Gastroesophageal sphincter (tissue), 4 donors: ENCODE results near the gene MYCBPAP. TPM values are rescaled to one million over a fixed set of nuclear protein-coding genes. Genes with fewer than 3 reads are reported as not detected.
"Not testable (repeated sequence)": the region's sequence is repeated elsewhere in the genome, so short reads cannot be mapped to it uniquely, and the experiment has no call there.

ENCODE experiments used
- ATAC-seq: fragments of 150-250 bp; one replicate; pipeline ENCODE4 v1.9.1; 2016; ENCODE audit warnings: mild to moderate bottlenecking, moderate library complexity
- H3K27ac ChIP-seq, 4 donors: fragments of 200-600 bp; sonication (generic) in 3 of 4; 1 replicate in 3 of 4; 2 replicates in 1 of 4; pipeline ENCODE4 v1.5.1; 2016 to 2019
- H3K27me3 ChIP-seq: fragments of 200-600 bp; sonication (generic); one replicate; pipeline ENCODE4 v1.5.1; 2019
- H3K36me3 ChIP-seq, 2 donors: fragments of 200-600 bp; sonication (generic); one replicate each; pipeline ENCODE4 v1.5.1; 2019; ENCODE audit warnings: control low read depth in 1 of 2
- H3K4me1 ChIP-seq, 3 donors: fragments of 200-600 bp; sonication (generic); 1 replicate in 2 of 3; 2 replicates in 1 of 3; pipeline ENCODE4 v1.5.1; 2016 to 2019; ENCODE audit warnings: control low read depth in 2 of 3
- H3K4me3 ChIP-seq, 2 donors: fragments of 200-600 bp; sonication (generic); one replicate each; pipeline ENCODE4 v1.5.1; 2019; ENCODE audit warnings: mild to moderate bottlenecking in 1 of 2, moderate library complexity in 1 of 2
- H3K9me3 ChIP-seq, 3 donors: fragments of 200-600 bp; sonication (generic); one replicate each; pipeline ENCODE4 v1.5.1; 2017 to 2019; ENCODE audit warnings: control low read depth in 2 of 3
- EP300 ChIP-seq: sonication (generic); formaldehyde crosslinking; IDR thresholded peaks from one replicate; pipeline ENCODE4 v1.6.1; 2017; ENCODE audit warnings: antibody characterized with exemption, mild to moderate bottlenecking
- POLR2A ChIP-seq, 2 donors: fragments of 450-650 bp; IDR thresholded peaks; one replicate each; pipeline ENCODE4 v1.6.1; 2017; ENCODE audit warnings: antibody characterized with exemption in 2 of 2, mild to moderate bottlenecking in 2 of 2, moderate library complexity in 1 of 2
- POLR2AphosphoS5 ChIP-seq: sonication (generic); formaldehyde crosslinking; IDR thresholded peaks from one replicate; pipeline ENCODE4 v1.6.1; 2017; ENCODE audit warnings: antibody characterized with exemption
- WGBS, 2 donors: methylation state at CpG; one replicate each; pipeline ENCODE4 v1.1.5; 2018; ENCODE audit warnings: low coverage in 1 of 2; 5-methylcytosine and 5-hydroxymethylcytosine counted together
- total RNA-seq, 4 donors: library from RNA; depleted of rRNA; stranded (reverse); fragments of >200 nt; gene quantifications; one replicate each; pipeline ENCODE4 v1.1.0, GENCODE V29; 2016
- TF ChIP-seq, protein P1 (sequence below), 4 experiments: fragments of 200-600 bp in 2 of 4; fragments of 450-650 bp in 2 of 4; sonication (generic) in 1 of 4; IDR thresholded peaks; one replicate each; pipeline ENCODE4 v1.5.1; 2017 to 2019; ENCODE audit warnings: antibody characterized with exemption in 4 of 4, mild to moderate bottlenecking in 2 of 4, moderate library complexity in 2 of 4

Gene MYCBPAP
- total RNA-seq, 4 donors from 2014 or later, result 0.27 to 0.31 TPM; not detected in 2

- no peak overlapping the region for H3K27ac ChIP-seq
- no peaks in the 10 kb centered on the region for H3K9me3 ChIP-seq
- peaks cover 0 to 17% of the 10 kb centered on the region in 2 donors for H3K36me3 ChIP-seq
- 89% methylated on average over 6 of the region's 22 CpGs; no CpG with 5 or more reads in 1 of the 2 donors for WGBS, 2 donors
- H3K27me3 ChIP-seq, result peaks cover 41% of the 10 kb centered on the region
- no peak overlapping the region for H3K4me3 ChIP-seq
- peaks cover 0 to 18% (median 12%) of the 10 kb centered on the region in 3 donors for H3K4me1 ChIP-seq
- no peak for ATAC-seq
- TF ChIP-seq POLR2A (IDR thresholded peaks at IDR 0.05) (no peak), POLR2AphosphoS5 (no peak), EP300 (no peak)
- TF ChIP-seq, protein P1, sequence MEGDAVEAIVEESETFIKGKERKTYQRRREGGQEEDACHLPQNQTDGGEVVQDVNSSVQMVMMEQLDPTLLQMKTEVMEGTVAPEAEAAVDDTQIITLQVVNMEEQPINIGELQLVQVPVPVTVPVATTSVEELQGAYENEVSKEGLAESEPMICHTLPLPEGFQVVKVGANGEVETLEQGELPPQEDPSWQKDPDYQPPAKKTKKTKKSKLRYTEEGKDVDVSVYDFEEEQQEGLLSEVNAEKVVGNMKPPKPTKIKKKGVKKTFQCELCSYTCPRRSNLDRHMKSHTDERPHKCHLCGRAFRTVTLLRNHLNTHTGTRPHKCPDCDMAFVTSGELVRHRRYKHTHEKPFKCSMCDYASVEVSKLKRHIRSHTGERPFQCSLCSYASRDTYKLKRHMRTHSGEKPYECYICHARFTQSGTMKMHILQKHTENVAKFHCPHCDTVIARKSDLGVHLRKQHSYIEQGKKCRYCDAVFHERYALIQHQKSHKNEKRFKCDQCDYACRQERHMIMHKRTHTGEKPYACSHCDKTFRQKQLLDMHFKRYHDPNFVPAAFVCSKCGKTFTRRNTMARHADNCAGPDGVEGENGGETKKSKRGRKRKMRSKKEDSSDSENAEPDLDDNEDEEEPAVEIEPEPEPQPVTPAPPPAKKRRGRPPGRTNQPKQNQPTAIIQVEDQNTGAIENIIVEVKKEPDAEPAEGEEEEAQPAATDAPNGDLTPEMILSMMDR (IDR thresholded peaks at IDR 0.05), result no peak
These were observed 37.0 kb upstream of the MYCBPAP start for GRCh38 chr17:50471009-50471905.

DNA sequence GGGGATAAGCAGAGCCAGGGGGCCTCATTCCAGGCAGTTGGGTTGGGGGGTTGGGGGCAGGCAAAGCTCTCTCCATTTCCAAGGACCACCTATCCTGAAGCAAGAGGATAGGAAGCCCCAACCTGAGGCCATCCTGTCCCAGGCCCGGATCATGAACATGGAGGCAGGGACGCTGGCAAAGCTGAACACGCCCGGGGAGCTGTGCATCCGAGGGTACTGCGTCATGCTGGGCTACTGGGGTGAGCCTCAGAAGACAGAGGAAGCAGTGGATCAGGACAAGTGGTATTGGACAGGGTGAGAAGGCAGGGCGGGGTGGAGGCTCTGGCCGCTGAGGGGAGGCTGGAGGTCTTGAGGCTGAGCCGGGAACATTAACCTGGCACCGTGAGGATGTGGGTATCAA is 36.0 kb upstream of the MYCBPAP start:
- WGBS, 2 donors, result 100% methylated on average over 2 of the region's 10 CpGs; no CpG with 5 or more reads in 1 of the 2 donors
- no peak for ATAC-seq
- Histone ChIP-seq H3K4me3 (no peak overlapping the region), H3K4me1 (peaks cover 0 to 18% (median 12%) of the 10 kb centered on the region in 3 donors), H3K27ac (no peak overlapping the region), H3K36me3 (peaks cover 0 to 17% of the 10 kb centered on the region in 2 donors), H3K27me3 (peaks cover 41% of the 10 kb centered on the region), H3K9me3 (no peaks in the 10 kb centered on the region)
- TF ChIP-seq EP300 (no peak), POLR2AphosphoS5 (no peak), POLR2A (IDR thresholded peaks at IDR 0.05) (no peak)
- TF ChIP-seq, protein P1 (IDR thresholded peaks at IDR 0.05), result no peak

- Histone ChIP-seq H3K36me3 (peaks cover 0 to 17% of the 10 kb centered on the region in 2 donors), H3K4me1 (peaks cover 0 to 21% (median 12%) of the 10 kb centered on the region in 3 donors), H3K27me3 (peaks cover 37% of the 10 kb centered on the region)
- WGBS, 2 donors, result 71 to 84% methylated on average over 6 to 12 of the region's 13 CpGs
- not testable (repeated sequence) for H3K9me3 ChIP-seq, ATAC-seq, H3K4me3 ChIP-seq, H3K27ac ChIP-seq
These were observed 35.5 kb upstream of the MYCBPAP start for GRCh38 chr17:50472761-50473161.

GRCh38 chr17:50473901-50474300 is 34.3 kb upstream of the MYCBPAP start:
- no peak for ATAC-seq
- Histone ChIP-seq H3K27me3 (peaks cover 26% of the 10 kb centered on the region), H3K4me3 (no peak overlapping the region), H3K36me3 (peaks cover 0 to 17% of the 10 kb centered on the region in 2 donors), H3K4me1 (peaks cover 0 to 19% (median 5%) of the 10 kb centered on the region in 3 donors), H3K9me3 (no peaks in the 10 kb centered on the region), H3K27ac (no peak overlapping the region)
- TF ChIP-seq EP300 (no peak), POLR2A (IDR thresholded peaks at IDR 0.05) (no peak), POLR2AphosphoS5 (no peak)
- TF ChIP-seq, protein P1 (IDR thresholded peaks at IDR 0.05), result no peak
- 93 to 100% methylated on average over 3 to 8 of the region's 11 CpGs for WGBS, 2 donors

GRCh38 chr17:50474523-50474922 is 33.7 kb upstream of the MYCBPAP start:
- no peak overlapping the region for H3K27ac ChIP-seq
- TF ChIP-seq POLR2A (IDR thresholded peaks at IDR 0.05) (no peak), EP300 (no peak), POLR2AphosphoS5 (no peak)
- TF ChIP-seq, protein P1 (IDR thresholded peaks at IDR 0.05), result no peak
- peaks cover 0 to 17% of the 10 kb centered on the region in 2 donors for H3K36me3 ChIP-seq
- no peaks in the 10 kb centered on the region for H3K9me3 ChIP-seq
- peaks cover 20% of the 10 kb centered on the region for H3K27me3 ChIP-seq
- H3K4me3 ChIP-seq, result no peak overlapping the region
- peaks cover 0 to 17% (median under 1%) of the 10 kb centered on the region in 3 donors for H3K4me1 ChIP-seq
- no peak for ATAC-seq
- WGBS, 2 donors, result 43 to 70% methylated on average over 1 to 2 of the region's 6 CpGs
